Neural progenitor cell (in vitro differentiated cells): ENCODE measurements around the gene MYMX.

Experiments
- EZH2 ChIP-seq: fragments of 200-600 bp; sonication (generic); IDR thresholded peaks from 2 replicates; pipeline ENCODE4 v1.6.1; 2017; ENCODE audit warnings: antibody characterized with exemption, mild to moderate bottlenecking, moderate library complexity
- EZH2phosphoT487 ChIP-seq: fragments of 200-600 bp; sonication (generic); IDR thresholded peaks from 2 replicates; pipeline ENCODE4 v1.6.1; 2017; ENCODE audit warnings: antibody characterized with exemption
- TF ChIP-seq, protein P1 (sequence below): fragments of 200-600 bp; sonication (generic); IDR thresholded peaks from 2 replicates; pipeline ENCODE4 v1.5.1; 2017; ENCODE audit warnings: antibody characterized with exemption, mild to moderate bottlenecking

- TF ChIP-seq EZH2 (no peak), EZH2phosphoT487 (no peak)
- TF ChIP-seq, protein P1, sequence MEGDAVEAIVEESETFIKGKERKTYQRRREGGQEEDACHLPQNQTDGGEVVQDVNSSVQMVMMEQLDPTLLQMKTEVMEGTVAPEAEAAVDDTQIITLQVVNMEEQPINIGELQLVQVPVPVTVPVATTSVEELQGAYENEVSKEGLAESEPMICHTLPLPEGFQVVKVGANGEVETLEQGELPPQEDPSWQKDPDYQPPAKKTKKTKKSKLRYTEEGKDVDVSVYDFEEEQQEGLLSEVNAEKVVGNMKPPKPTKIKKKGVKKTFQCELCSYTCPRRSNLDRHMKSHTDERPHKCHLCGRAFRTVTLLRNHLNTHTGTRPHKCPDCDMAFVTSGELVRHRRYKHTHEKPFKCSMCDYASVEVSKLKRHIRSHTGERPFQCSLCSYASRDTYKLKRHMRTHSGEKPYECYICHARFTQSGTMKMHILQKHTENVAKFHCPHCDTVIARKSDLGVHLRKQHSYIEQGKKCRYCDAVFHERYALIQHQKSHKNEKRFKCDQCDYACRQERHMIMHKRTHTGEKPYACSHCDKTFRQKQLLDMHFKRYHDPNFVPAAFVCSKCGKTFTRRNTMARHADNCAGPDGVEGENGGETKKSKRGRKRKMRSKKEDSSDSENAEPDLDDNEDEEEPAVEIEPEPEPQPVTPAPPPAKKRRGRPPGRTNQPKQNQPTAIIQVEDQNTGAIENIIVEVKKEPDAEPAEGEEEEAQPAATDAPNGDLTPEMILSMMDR: no peak
Measured at GRCh38 chr6:44250718-44251123, 34.0 kb downstream of the MYMX start.
